H1 (cell line): Measurements from ENCODE around the gene ARHGEF19. TPM values are rescaled to one million over a fixed set of nuclear protein-coding genes. Genes with fewer than 3 reads are reported as not detected.

Experiments used
- BCL11A ChIP-seq, 2 experiments: IDR thresholded peaks; one replicate each; pipeline ENCODE4 v1.6.1; 2011; ENCODE audit warnings: low read depth in 2 of 2, low read length in 2 of 2, mild to moderate bottlenecking in 2 of 2
- CHD1 ChIP-seq: IDR thresholded peaks from 2 replicates; pipeline ENCODE4 v1.6.1; 2012; ENCODE audit warnings: low read depth, low read length, improper control_type of control experiment
- CHD7 ChIP-seq: fragments of 300-600 bp; sonication (generic); IDR thresholded peaks from 2 replicates; pipeline ENCODE4 v1.7.1; 2012; ENCODE audit warnings: low read length, moderate library complexity, mild to moderate bottlenecking, inconsistent platforms; ENCODE audit not compliant: insufficient replicate concordance
- HDAC2 ChIP-seq, 2 experiments: fragments of 300-600 bp in 1 of 2; sonication (generic) in 1 of 2; IDR thresholded peaks; 2 replicates each; pipeline ENCODE4 v1.6.1; 2011 to 2012; ENCODE audit warnings: low read depth in 2 of 2, low read length in 2 of 2, mild to moderate bottlenecking in 2 of 2, moderate library complexity in 2 of 2, borderline replicate concordance in 1 of 2, inconsistent platforms in 1 of 2
- TAF1 ChIP-seq: IDR thresholded peaks from 2 replicates; pipeline ENCODE4 v1.6.1; 2011; ENCODE audit warnings: mild to moderate bottlenecking, low read depth, low read length
- polyA plus RNA-seq, 7 experiments: library from polyadenylated mRNA; depleted of rRNA in 3 of 7; stranded (reverse) in 5 of 7; unstranded in 2 of 7; fragments of >200 nt in 5 of 7; fragments of 200-250 nt in 2 of 7; gene quantifications; 1 replicate in 5 of 7; 2 replicates in 1 of 7; 4 replicates in 1 of 7; pipeline versions ENCODE4 v1.2.1 to v1.2.3, GENCODE V29; 2011 to 2013; ENCODE audit warnings: missing spikeins in 2 of 7, mixed read lengths in 2 of 7
- total RNA-seq: library from RNA; stranded (reverse); fragmentation: NEBNext Ultra II Directional; extraction: Animal tissue kit (Norgen Biotek cat#: 25700); gene quantifications from 2 replicates; pipeline ENCODE4 v1.2.1, GENCODE V29; 2021

The ARHGEF19 gene
- total and polyA plus RNA-seq, 2 of the 8 experiments (the other 6 are each of a cell fraction or from before 2014, with no cell fraction given), result 47.5 to 56.4 TPM

- no peak for TF ChIP-seq CHD7
- TF ChIP-seq BCL11A (IDR thresholded peaks at IDR 0.05; ENCODE audit: low read depth in 2 of 2, low read length in 2 of 2), result no peak
- TF ChIP-seq HDAC2 (IDR thresholded peaks at IDR 0.05; ENCODE audit: borderline replicate concordance in 1 of 2, low read depth in 2 of 2, low read length in 2 of 2), result no peak
- no peak for TF ChIP-seq CHD1
- TF ChIP-seq TAF1, result no peak
Measured at GRCh38 chr1:16172218-16172830, 40.1 kb downstream of the ARHGEF19 start (continued).
